Loucy (cell line): ENCODE measurements around the gene NPC1.

Source experiments
- H2AFZ ChIP-seq: fragments of 200-600 bp; sonication (generic); 2 replicates; pipeline ENCODE4 v1.6.0; 2016; ENCODE audit warnings: antibody characterized with exemption, mild to moderate bottlenecking, low read length, moderate library complexity
- H3F3A ChIP-seq: fragments of 200-600 bp; 2 replicates; pipeline ENCODE4 v1.6.0; 2016; ENCODE audit warnings: antibody characterized with exemption, low read depth, mild to moderate bottlenecking
- H3K27me3 ChIP-seq: fragments of 200-600 bp; sonication (generic); 2 replicates; pipeline ENCODE4 v1.6.1; 2014; ENCODE audit warnings: low read length, mild to moderate bottlenecking; ENCODE audit not compliant: insufficient read depth, poor library complexity, severe bottlenecking
- H3K36me3 ChIP-seq: fragments of 200-600 bp; sonication (generic); 2 replicates; pipeline ENCODE4 v1.6.1; 2016; ENCODE audit warnings: low read length; ENCODE audit not compliant: insufficient read depth
- H3K4me1 ChIP-seq: fragments of 200-600 bp; sonication (generic); 2 replicates; pipeline ENCODE4 v1.5.1; 2014; ENCODE audit warnings: low read length, mild to moderate bottlenecking; ENCODE audit not compliant: insufficient read depth, poor library complexity, severe bottlenecking
- H3K4me2 ChIP-seq: fragments of 200-600 bp; sonication (generic); 2 replicates; pipeline ENCODE4 v1.6.0; 2014; ENCODE audit warnings: antibody characterized with exemption, low read length, low read depth, mild to moderate bottlenecking; ENCODE audit not compliant: poor library complexity, severe bottlenecking
- H3K4me3 ChIP-seq: fragments of 200-600 bp; sonication (generic); 2 replicates; pipeline ENCODE4 v1.5.1; 2014; ENCODE audit warnings: low read length, mild to moderate bottlenecking, mixed read lengths; ENCODE audit not compliant: poor library complexity, severe bottlenecking
- H3K79me2 ChIP-seq: fragments of 200-600 bp; sonication (generic); 2 replicates; pipeline ENCODE4 v1.6.1; 2014; ENCODE audit warnings: low read length; ENCODE audit not compliant: insufficient read depth
- H3K9ac ChIP-seq: fragments of 200-600 bp; sonication (generic); 2 replicates; pipeline ENCODE4 v1.6.0; 2014; ENCODE audit warnings: mild to moderate bottlenecking, low read depth, low read length, moderate library complexity; ENCODE audit not compliant: poor library complexity, severe bottlenecking
- H3K9me2 ChIP-seq: fragments of 200-600 bp; sonication (generic); replicated peaks from 2 replicates; pipeline ENCODE4 v1.6.1; 2016; ENCODE audit warnings: low read depth, low read length, mixed read lengths
- H3K9me3 ChIP-seq: fragments of 200-600 bp; sonication (generic); 2 replicates; pipeline ENCODE4 v1.6.1; 2014; ENCODE audit warnings: mild to moderate bottlenecking, antibody characterized with exemption, low read length, low read depth; ENCODE audit not compliant: insufficient read depth
- H4K20me1 ChIP-seq: fragments of 200-600 bp; sonication (generic); 2 replicates; pipeline ENCODE4 v1.6.0; 2014; ENCODE audit warnings: antibody characterized with exemption, low read length, mild to moderate bottlenecking; ENCODE audit not compliant: insufficient read depth, poor library complexity, severe bottlenecking
- EZH2phosphoT487 ChIP-seq: fragments of 200-600 bp; IDR thresholded peaks from 2 replicates; pipeline ENCODE4 v1.6.1; 2018; ENCODE audit warnings: antibody characterized with exemption, mild to moderate bottlenecking, moderate library complexity, borderline replicate concordance
- TF ChIP-seq, protein P1 (sequence below): fragments of 200-600 bp; sonication (generic); conservative IDR thresholded peaks from 2 replicates; pipeline ENCODE4 v1.5.1; 2014; ENCODE audit warnings: mild to moderate bottlenecking, antibody characterized with exemption, low read length

Gene NPC1

DNA sequence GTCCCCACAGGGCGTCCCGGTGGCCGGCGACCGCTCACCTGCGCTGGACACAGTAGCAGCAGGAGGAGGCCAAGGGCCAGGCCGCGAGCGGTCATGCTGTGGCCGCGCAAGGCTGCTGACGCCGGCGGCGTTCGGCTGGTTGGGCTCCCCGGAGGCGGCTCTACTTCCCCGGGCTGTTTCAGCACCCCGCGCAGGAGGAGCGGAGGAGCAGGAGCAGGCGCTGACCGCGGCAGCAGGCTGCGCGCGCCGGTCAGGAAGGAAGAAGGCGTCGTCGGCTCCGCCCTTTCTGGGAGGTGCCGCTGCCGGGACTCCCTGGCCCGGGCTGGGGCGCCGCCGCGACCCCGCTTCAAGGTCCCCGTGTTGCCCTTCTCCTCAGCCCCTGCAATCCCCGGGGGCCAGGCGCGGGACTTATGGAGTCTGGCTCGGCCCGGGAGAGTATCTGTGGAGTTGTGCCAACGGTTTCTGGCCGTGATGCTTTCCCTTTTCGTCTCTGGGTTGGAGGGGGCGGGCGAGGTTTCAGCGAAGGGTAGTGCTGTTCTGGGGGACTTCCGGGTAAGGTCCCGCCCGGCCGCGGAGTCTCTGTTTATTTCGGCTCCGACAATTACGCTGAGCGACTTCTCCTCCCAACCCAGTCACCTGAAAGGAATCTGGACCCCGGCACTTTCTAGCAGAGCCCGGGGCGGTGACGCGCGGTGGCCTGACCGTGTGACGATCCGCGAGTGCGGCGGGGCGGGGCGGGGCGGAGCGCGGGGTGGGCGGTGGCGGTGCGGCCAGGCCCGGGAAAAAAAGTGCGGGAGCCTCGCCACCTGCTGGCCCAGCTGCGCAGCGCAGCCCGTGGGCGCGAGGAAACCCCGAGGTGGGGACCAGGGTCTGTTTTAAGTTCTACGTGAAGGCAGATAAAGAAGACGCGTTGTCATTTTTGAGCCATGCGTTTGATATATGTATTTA, at the start of gene NPC1:
NPC1 (minus strand) TSS at position 258 of the 948 bp plus-strand sequence; CDS start at position 95, 163 bp downstream.
- Histone ChIP-seq H3K9ac (peak within 1 kb of the TSS; percentile 88), H3K79me2 (peaks cover 44% of the 10 kb centered on the region), H3K27me3 (no peaks in the 10 kb centered on the region), H3K36me3 (no peaks in the 10 kb centered on the region), H3K9me2 (no peaks in the 10 kb centered on the region), H2AFZ (peak within 1 kb of the TSS; percentile 96), H3F3A (no peaks in the 10 kb centered on the region), H4K20me1 (peaks cover 11% of the 10 kb centered on the region), H3K4me2 (peak within 1 kb of the TSS; percentile 96), H3K9me3 (no peaks in the 10 kb centered on the region), H3K4me1 (peaks cover 36% of the 10 kb centered on the region), H3K4me3 (peak within 1 kb of the TSS; percentile 98)
- TF ChIP-seq, protein P1, sequence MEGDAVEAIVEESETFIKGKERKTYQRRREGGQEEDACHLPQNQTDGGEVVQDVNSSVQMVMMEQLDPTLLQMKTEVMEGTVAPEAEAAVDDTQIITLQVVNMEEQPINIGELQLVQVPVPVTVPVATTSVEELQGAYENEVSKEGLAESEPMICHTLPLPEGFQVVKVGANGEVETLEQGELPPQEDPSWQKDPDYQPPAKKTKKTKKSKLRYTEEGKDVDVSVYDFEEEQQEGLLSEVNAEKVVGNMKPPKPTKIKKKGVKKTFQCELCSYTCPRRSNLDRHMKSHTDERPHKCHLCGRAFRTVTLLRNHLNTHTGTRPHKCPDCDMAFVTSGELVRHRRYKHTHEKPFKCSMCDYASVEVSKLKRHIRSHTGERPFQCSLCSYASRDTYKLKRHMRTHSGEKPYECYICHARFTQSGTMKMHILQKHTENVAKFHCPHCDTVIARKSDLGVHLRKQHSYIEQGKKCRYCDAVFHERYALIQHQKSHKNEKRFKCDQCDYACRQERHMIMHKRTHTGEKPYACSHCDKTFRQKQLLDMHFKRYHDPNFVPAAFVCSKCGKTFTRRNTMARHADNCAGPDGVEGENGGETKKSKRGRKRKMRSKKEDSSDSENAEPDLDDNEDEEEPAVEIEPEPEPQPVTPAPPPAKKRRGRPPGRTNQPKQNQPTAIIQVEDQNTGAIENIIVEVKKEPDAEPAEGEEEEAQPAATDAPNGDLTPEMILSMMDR, result peak; percentile 70
- no peak for TF ChIP-seq EZH2phosphoT487

- Histone ChIP-seq H3K9ac (no peak overlapping the region), H3K27me3 (no peaks in the 10 kb centered on the region), H3K4me1 (peaks cover 10% of the 10 kb centered on the region), H3K4me2 (no peak overlapping the region), H3K9me3 (no peaks in the 10 kb centered on the region), H2AFZ (no peak overlapping the region), H3K9me2 (no peaks in the 10 kb centered on the region), H3K36me3 (no peaks in the 10 kb centered on the region), H4K20me1 (no peaks in the 10 kb centered on the region), H3K79me2 (no peaks in the 10 kb centered on the region), H3K4me3 (no peak overlapping the region), H3F3A (no peaks in the 10 kb centered on the region)
- no peak for TF ChIP-seq EZH2phosphoT487
Measured at GRCh38 chr18:23636071-23636399, 49.7 kb upstream of the NPC1 start.

DNA sequence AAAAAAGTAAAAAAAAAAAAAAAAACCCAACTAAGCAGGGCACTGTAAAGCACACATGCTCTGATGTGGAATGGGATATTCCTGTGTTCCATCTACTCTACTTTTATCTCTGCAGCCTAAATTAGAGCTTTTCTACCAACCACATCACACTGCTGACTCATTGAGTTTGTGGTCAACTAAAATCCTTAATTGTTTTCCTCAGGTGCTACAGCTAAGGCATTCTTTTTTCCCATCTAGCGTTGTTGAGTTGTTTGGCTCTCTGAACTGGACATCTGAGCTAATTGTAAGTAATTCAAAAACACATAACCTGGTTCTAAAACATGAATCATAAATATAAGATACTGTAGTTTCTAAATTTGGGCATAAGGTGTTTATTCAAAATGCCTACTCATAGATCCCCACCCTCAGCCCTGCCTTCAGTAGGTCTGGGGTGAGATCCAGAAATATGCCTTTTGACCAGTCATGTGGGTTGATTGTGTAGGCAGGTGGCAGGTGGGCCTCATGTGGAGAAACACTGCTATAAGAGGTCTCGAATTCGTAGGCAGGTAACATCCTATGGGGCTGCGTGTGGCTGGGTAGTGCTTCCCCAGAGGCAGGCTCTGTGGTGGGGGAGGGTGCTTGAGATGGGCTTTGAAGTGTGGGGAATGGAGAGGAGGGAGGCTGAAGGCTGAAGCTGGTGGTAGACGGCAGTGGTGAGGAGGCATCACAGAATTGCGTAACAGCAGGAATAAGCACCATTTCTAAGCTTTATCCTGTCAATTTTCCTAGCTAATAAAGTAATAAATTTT, 49.2 kb upstream of the NPC1 start:
- Histone ChIP-seq H3F3A (no peaks in the 10 kb centered on the region), H3K27me3 (no peaks in the 10 kb centered on the region), H3K9ac (no peak overlapping the region), H3K9me3 (no peaks in the 10 kb centered on the region), H3K4me3 (no peak overlapping the region), H3K36me3 (no peaks in the 10 kb centered on the region), H3K4me2 (peak overlapping the region; percentile 14), H2AFZ (no peak overlapping the region), H4K20me1 (no peaks in the 10 kb centered on the region), H3K4me1 (peaks cover 10% of the 10 kb centered on the region), H3K79me2 (no peaks in the 10 kb centered on the region), H3K9me2 (no peaks in the 10 kb centered on the region)
- TF ChIP-seq, protein P1, result no peak
- no peak for TF ChIP-seq EZH2phosphoT487
